ENCODE results near the gene RPS3. TPM values are rescaled to one million over a fixed set of nuclear protein-coding genes. Genes with fewer than 3 reads are reported as not detected.
A peak's percentile ranks its signal among the peaks of the same experiment; 100 is the strongest.

RPS3 gene
- polyA plus RNA-seq, 1 of the 3 experiments (the other 2 are of a cell fraction) = 4,540 TPM

GRCh38 chr11:75400146-75400865 is 988 bp downstream of the RPS3 start:
- H3K9me3 ChIP-seq = no peaks in the 10 kb centered on the region
- no peak for DNase-seq
- peak overlapping the region; percentile 75 for H3K4me2 ChIP-seq
- peak overlapping the region; percentile 91 to 93 for H3K27ac ChIP-seq (ENCODE audit: low read depth in 2 of 2, low read length in 1 of 2)
- H3K4me3 ChIP-seq (ENCODE audit: low read depth in 2 of 2, low read length in 1 of 2) = peak overlapping the region; percentile 90 to 93
- H2AFZ ChIP-seq (ENCODE audit: low read depth) = no peak overlapping the region
- H3K36me3 ChIP-seq (replicated peaks in 1 of 2; ENCODE audit: control insufficient read depth in 1 of 2, insufficient read depth in 2 of 2, low read length in 1 of 2) = peaks cover 42 to 43% of the 10 kb centered on the region in 2 experiments
- H4K20me1 ChIP-seq (ENCODE audit: insufficient read depth) = peaks cover 56% of the 10 kb centered on the region
- H3K9ac ChIP-seq = peak overlapping the region; percentile 92
- ChIA-PET POLR2A (interaction anchor here (1.1 to 2.0 kb wide), 3 partner anchors 28 to 154 kb away, joined by 3 to 7 read pairs (median 5); no protein-coding TSS in a partner anchor), CTCF (interaction anchor here (0.6 to 5.6 kb wide), 11 partner anchors 12 to 260 kb away, joined by 3 to 35 read pairs (median 4); partner anchors contain the start of gene GDPD5)
- H3K9me2 ChIP-seq = no peaks in the 10 kb centered on the region
- peaks cover 60% of the 10 kb centered on the region for H3K79me2 ChIP-seq (ENCODE audit: insufficient read depth)
- no peak; the same call in 1 of the 2 replicates for TF ChIP-seq SIN3A (IDR thresholded peaks at IDR 0.05; ENCODE audit: borderline replicate concordance, low read depth, low read length)
- no peak for TF ChIP-seq NFIC (IDR thresholded peaks at IDR 0.05; ENCODE audit: borderline replicate concordance)
- TF ChIP-seq FOXM1 (IDR thresholded peaks at IDR 0.05; ENCODE audit: low read depth) = no peak
- no peak for TF ChIP-seq PBX3 (IDR thresholded peaks at IDR 0.05)
- no peak for TF ChIP-seq YY1 (IDR thresholded peaks at IDR 0.05; ENCODE audit: low read depth)
- TF ChIP-seq RAD21 (IDR thresholded peaks at IDR 0.05; ENCODE audit: low read length) = no peak
- no peak for TF ChIP-seq ELF1 (IDR thresholded peaks at IDR 0.05)
- TF ChIP-seq NRF1 (IDR thresholded peaks at IDR 0.05; ENCODE audit: low read depth, low read length) = no peak
- no peak for TF ChIP-seq CTCF (IDR thresholded peaks at IDR 0.05)
- TF ChIP-seq, protein P1, sequence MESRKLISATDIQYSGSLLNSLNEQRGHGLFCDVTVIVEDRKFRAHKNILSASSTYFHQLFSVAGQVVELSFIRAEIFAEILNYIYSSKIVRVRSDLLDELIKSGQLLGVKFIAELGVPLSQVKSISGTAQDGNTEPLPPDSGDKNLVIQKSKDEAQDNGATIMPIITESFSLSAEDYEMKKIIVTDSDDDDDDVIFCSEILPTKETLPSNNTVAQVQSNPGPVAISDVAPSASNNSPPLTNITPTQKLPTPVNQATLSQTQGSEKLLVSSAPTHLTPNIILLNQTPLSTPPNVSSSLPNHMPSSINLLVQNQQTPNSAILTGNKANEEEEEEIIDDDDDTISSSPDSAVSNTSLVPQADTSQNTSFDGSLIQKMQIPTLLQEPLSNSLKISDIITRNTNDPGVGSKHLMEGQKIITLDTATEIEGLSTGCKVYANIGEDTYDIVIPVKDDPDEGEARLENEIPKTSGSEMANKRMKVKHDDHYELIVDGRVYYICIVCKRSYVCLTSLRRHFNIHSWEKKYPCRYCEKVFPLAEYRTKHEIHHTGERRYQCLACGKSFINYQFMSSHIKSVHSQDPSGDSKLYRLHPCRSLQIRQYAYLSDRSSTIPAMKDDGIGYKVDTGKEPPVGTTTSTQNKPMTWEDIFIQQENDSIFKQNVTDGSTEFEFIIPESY (IDR thresholded peaks at IDR 0.05; ENCODE audit: borderline replicate concordance, low read depth) = no peak
- TF ChIP-seq MXI1 (IDR thresholded peaks at IDR 0.05; ENCODE audit: low read depth, low read length) = no peak; the same call in 1 of the 2 replicates
- TF ChIP-seq TAF1 (IDR thresholded peaks at IDR 0.05; ENCODE audit: borderline replicate concordance, low read depth, low read length) = no peak
- no peak for TF ChIP-seq EZH2phosphoT487 (IDR thresholded peaks at IDR 0.05; ENCODE audit: borderline replicate concordance, low read depth)
- no peak for TF ChIP-seq FOXJ3 (CRISPR knock-in tag; IDR thresholded peaks at IDR 0.05)
- peaks cover 22 to 35% of the 10 kb centered on the region in 2 experiments for H3K4me1 ChIP-seq (ENCODE audit: control insufficient read depth in 1 of 2, insufficient read depth in 2 of 2, low read depth in 1 of 2, low read length in 1 of 2)
- no peaks in the 10 kb centered on the region for H3K27me3 ChIP-seq (ENCODE audit: insufficient read depth)
- peaks cover 29% of the 10 kb centered on the region for H3F3A ChIP-seq (replicated peaks; ENCODE audit: insufficient read depth)
- 1% methylated on average over 11 of the region's 11 CpGs for WGBS (ENCODE audit: low lambda C conversion rate)
